H1 (cell line): ENCODE measurements around the gene GID4. TPM values are rescaled to one million over a fixed set of nuclear protein-coding genes. Genes with fewer than 3 reads are reported as not detected.

Source experiments
- CTCF ChIA-PET: fragments of 300-600 bp; sonication (Branson Sonifier 250); formaldehyde crosslinking; loops from one replicate; lab custom pipeline; 2021; ENCODE audit not compliant: partially characterized antibody; lab: Charles Lee
- POLR2A ChIA-PET: fragments of 300-600 bp; sonication (Branson Sonifier 250); formaldehyde crosslinking; loops from one replicate; lab custom pipeline; 2021; ENCODE audit warnings: inconsistent platforms; ENCODE audit not compliant: partially characterized antibody; lab: Charles Lee
- DNase-seq, 2 experiments: peaks; one replicate each; pipeline versions ENCODE4 v3.0.0 to v3.0.0-alpha.2; 2010 to 2022; ENCODE audit warnings: low spot score in 2 of 2, low read depth in 1 of 2, mixed read lengths in 1 of 2
- FAIRE-seq: peaks from 2 replicates; lab custom pipeline; 2011; peaks lifted over from hg19 to GRCh38; lab: Jason Lieb, UNC
- H2AFZ ChIP-seq: 2 replicates; pipeline ENCODE4 v1.8.1; 2012; ENCODE audit warnings: low read length, inconsistent platforms
- H2AK5ac ChIP-seq: 2 replicates; pipeline ENCODE4 v1.6.1; 2013; ENCODE audit warnings: low read depth, low read length
- H2BK120ac ChIP-seq: replicated peaks from 2 replicates; pipeline ENCODE3; 2013; ENCODE audit warnings: low read depth, low read length, inconsistent platforms
- H2BK12ac ChIP-seq: 2 replicates; pipeline ENCODE4 v1.6.1; 2013; ENCODE audit warnings: low read depth, low read length
- H2BK15ac ChIP-seq: 2 replicates; pipeline ENCODE4 v1.6.1; 2013; ENCODE audit warnings: low read length
- H2BK20ac ChIP-seq: 2 replicates; pipeline ENCODE4 v1.6.1; 2013; ENCODE audit warnings: low read length
- H2BK5ac ChIP-seq: 2 replicates; pipeline ENCODE4 v1.6.1; 2013; ENCODE audit warnings: low read depth, low read length
- H3K14ac ChIP-seq: 2 replicates; pipeline ENCODE4 v1.6.1; 2013; ENCODE audit warnings: inconsistent platforms; ENCODE audit not compliant: insufficient read length
- H3K18ac ChIP-seq: 2 replicates; pipeline ENCODE4 v1.6.1; 2013; ENCODE audit warnings: low read length; ENCODE audit errors: extremely low read depth
- H3K23ac ChIP-seq: 2 replicates; pipeline ENCODE4 v1.6.1; 2013; ENCODE audit warnings: inconsistent platforms; ENCODE audit not compliant: insufficient read length
- H3K23me2 ChIP-seq: 2 replicates; pipeline ENCODE4 v1.6.1; 2013; ENCODE audit warnings: low read depth, low read length
- H3K27ac ChIP-seq: 2 replicates; pipeline ENCODE4 v1.6.1; 2011; ENCODE audit warnings: low read depth, low read length, inconsistent platforms
- H3K27me3 ChIP-seq, 4 experiments: replicated peaks in 1 of 4; 1 replicate in 1 of 4; 2 replicates in 3 of 4; pipeline versions ENCODE4 v1.6.1 to v1.8.1; 2011 to 2013; ENCODE audit warnings: low read length in 3 of 4, mild to moderate bottlenecking in 3 of 4, inconsistent platforms in 2 of 4, mixed read lengths in 2 of 4, moderate library complexity in 1 of 4; ENCODE audit not compliant: control insufficient read depth in 3 of 4, insufficient read depth in 3 of 4; ENCODE audit errors: extremely low read depth in 1 of 4
- H3K36me3 ChIP-seq, 4 experiments: 2 replicates each; pipeline versions ENCODE4 v1.6.1 to v1.8.1; 2011 to 2013; ENCODE audit warnings: mild to moderate bottlenecking in 4 of 4, low read length in 3 of 4, moderate library complexity in 2 of 4, control low read depth in 1 of 4, inconsistent platforms in 1 of 4; ENCODE audit not compliant: insufficient read depth in 4 of 4, control insufficient read depth in 2 of 4
- H3K4ac ChIP-seq: replicated peaks from 2 replicates; pipeline ENCODE3; 2013; ENCODE audit warnings: low read length, low read depth, mixed read lengths, inconsistent platforms; ENCODE audit not compliant: insufficient read length
- H3K4me1 ChIP-seq, 4 experiments: replicated peaks in 1 of 4; 1 replicate in 1 of 4; 2 replicates in 3 of 4; pipeline versions ENCODE4 v1.6.1 to v1.8.1; 2011 to 2013; ENCODE audit warnings: low read length in 3 of 4, inconsistent platforms in 2 of 4, mixed read lengths in 1 of 4; ENCODE audit not compliant: insufficient read depth in 4 of 4, control insufficient read depth in 3 of 4
- H3K4me2 ChIP-seq, 2 experiments: 2 replicates each; pipeline versions ENCODE4 v1.6.1 to v1.8.1; 2011 to 2013; ENCODE audit warnings: low read depth in 2 of 2, low read length in 2 of 2, control low read depth in 1 of 2, inconsistent platforms in 1 of 2, mild to moderate bottlenecking in 1 of 2; ENCODE audit not compliant: insufficient read depth in 1 of 2
- H3K4me3 ChIP-seq, 4 experiments: fragments of 200-600, 300-600 bp in 1 of 4; sonication (generic), shearing (Covaris generic), sonication (Bioruptor Twin) in 1 of 4; 2 replicates each; pipeline versions ENCODE4 v1.5.1 to v1.8.1; 2011 to 2016; ENCODE audit warnings: low read length in 4 of 4, low read depth in 3 of 4, control low read depth in 2 of 4, inconsistent platforms in 2 of 4, mild to moderate bottlenecking in 2 of 4, mixed read lengths in 1 of 4, moderate library complexity in 1 of 4; ENCODE audit not compliant: insufficient read depth in 2 of 4; ENCODE audit errors: extremely low read depth in 1 of 4
- H3K56ac ChIP-seq: replicated peaks from 2 replicates; pipeline ENCODE3; 2013; ENCODE audit warnings: low read depth, mild to moderate bottlenecking, mixed read lengths, low read length, inconsistent platforms; ENCODE audit not compliant: insufficient read length
- H3K79me1 ChIP-seq: 2 replicates; pipeline ENCODE4 v1.6.1; 2013; ENCODE audit warnings: low read depth, low read length, control low read depth
- H3K79me2 ChIP-seq, 2 experiments: 2 replicates each; pipeline versions ENCODE4 v1.6.1 to v1.8.1; 2012 to 2013; ENCODE audit warnings: low read length in 2 of 2, mild to moderate bottlenecking in 2 of 2, inconsistent platforms in 1 of 2; ENCODE audit not compliant: insufficient read depth in 2 of 2, control insufficient read depth in 1 of 2
- H3K9ac ChIP-seq, 4 experiments: replicated peaks in 1 of 4; 1 replicate in 1 of 4; 2 replicates in 3 of 4; pipeline versions ENCODE4 v1.6.1 to v1.8.1; 2011 to 2013; ENCODE audit warnings: low read depth in 3 of 4, low read length in 3 of 4, control low read depth in 2 of 4, mild to moderate bottlenecking in 2 of 4, moderate library complexity in 2 of 4, inconsistent platforms in 1 of 4; ENCODE audit errors: extremely low read depth in 1 of 4
- H3K9me3 ChIP-seq, 2 experiments: 2 replicates each; pipeline versions ENCODE4 v1.6.1 to v1.8.1; 2012 to 2013; ENCODE audit warnings: mild to moderate bottlenecking in 2 of 2, moderate library complexity in 2 of 2, control low read depth in 1 of 2, inconsistent platforms in 1 of 2, low read depth in 1 of 2, low read length in 1 of 2, mixed read lengths in 1 of 2; ENCODE audit not compliant: insufficient read depth in 2 of 2
- H4K20me1 ChIP-seq, 2 experiments: replicated peaks in 1 of 2; 2 replicates each; pipeline versions ENCODE3 to v1.8.1; 2011 to 2013; ENCODE audit warnings: inconsistent platforms in 2 of 2, low read length in 2 of 2, mild to moderate bottlenecking in 1 of 2; ENCODE audit not compliant: insufficient read depth in 2 of 2, control insufficient read depth in 1 of 2
- H4K5ac ChIP-seq: 2 replicates; pipeline ENCODE4 v1.6.1; 2013; ENCODE audit warnings: low read length, low read depth, mixed read lengths, inconsistent platforms; ENCODE audit not compliant: insufficient read length
- H4K8ac ChIP-seq: 2 replicates; pipeline ENCODE4 v1.8.0; 2013; ENCODE audit warnings: mild to moderate bottlenecking, moderate library complexity, low read length, inconsistent platforms; ENCODE audit not compliant: insufficient read depth; ENCODE audit errors: extremely low read depth
- H4K91ac ChIP-seq: replicated peaks from 2 replicates; pipeline ENCODE3; 2013; ENCODE audit warnings: low read length, mixed read lengths, inconsistent platforms; ENCODE audit not compliant: insufficient read length
- EZH2 ChIP-seq: fragments of 200-600 bp; sonication (generic); IDR thresholded peaks from 2 replicates; pipeline ENCODE4 v1.7.1; 2012; ENCODE audit warnings: low read depth, mild to moderate bottlenecking, moderate library complexity, low read length, inconsistent platforms; ENCODE audit not compliant: severe bottlenecking
- HDAC2 ChIP-seq, 2 experiments: fragments of 300-600 bp in 1 of 2; sonication (generic) in 1 of 2; IDR thresholded peaks; 2 replicates each; pipeline ENCODE4 v1.6.1; 2011 to 2012; ENCODE audit warnings: low read depth in 2 of 2, low read length in 2 of 2, mild to moderate bottlenecking in 2 of 2, moderate library complexity in 2 of 2, borderline replicate concordance in 1 of 2, inconsistent platforms in 1 of 2
- HDAC6 ChIP-seq: IDR thresholded peaks from one replicate; pipeline ENCODE4 v1.7.1; 2012; ENCODE audit warnings: low read depth, mild to moderate bottlenecking, inconsistent platforms, low read length, moderate library complexity
- NANOG ChIP-seq: IDR thresholded peaks from 2 replicates; pipeline ENCODE4 v1.6.1; 2011; ENCODE audit warnings: low read length, low read depth, mild to moderate bottlenecking, inconsistent platforms; ENCODE audit not compliant: insufficient read depth, poor library complexity, severe bottlenecking
- SIN3A ChIP-seq, 2 experiments: IDR thresholded peaks in 1 of 2; conservative IDR thresholded peaks in 1 of 2; 2 replicates each; pipeline ENCODE4 v1.6.1; 2011 to 2012; ENCODE audit warnings: low read length in 2 of 2, improper control_type of control experiment in 1 of 2, low read depth in 1 of 2, mild to moderate bottlenecking in 1 of 2
- WGBS, 2 experiments: shearing (Covaris generic) in 1 of 2; methylation state at CpG; one replicate each; pipeline versions ENCODE4 v1.1.6 to v1.1.7; 2013 to 2015; ENCODE audit warnings: low lambda C conversion rate in 2 of 2, mixed read lengths in 2 of 2, inconsistent platforms in 1 of 2, low coverage in 1 of 2, missing lambda C conversion rate in 1 of 2; ENCODE audit not compliant: insufficient replicate concordance in 2 of 2, insufficient coverage in 1 of 2, insufficient read length in 1 of 2; ENCODE audit errors: extremely low coverage in 1 of 2, missing lambda C conversion rate in 1 of 2; 5-methylcytosine and 5-hydroxymethylcytosine counted together
- polyA plus RNA-seq, 7 experiments: library from polyadenylated mRNA; depleted of rRNA in 3 of 7; stranded (reverse) in 5 of 7; unstranded in 2 of 7; fragments of >200 nt in 5 of 7; fragments of 200-250 nt in 2 of 7; gene quantifications; 1 replicate in 5 of 7; 2 replicates in 1 of 7; 4 replicates in 1 of 7; pipeline versions ENCODE4 v1.2.1 to v1.2.3, GENCODE V29; 2011 to 2013; ENCODE audit warnings: missing spikeins in 2 of 7, mixed read lengths in 2 of 7
- total RNA-seq: library from RNA; stranded (reverse); fragmentation: NEBNext Ultra II Directional; extraction: Animal tissue kit (Norgen Biotek cat#: 25700); gene quantifications from 2 replicates; pipeline ENCODE4 v1.2.1, GENCODE V29; 2021

The GID4 gene
- total and polyA plus RNA-seq, 2 of the 8 experiments (the other 6 are each of a cell fraction or from before 2014, with no cell fraction given), result 5.6 to 15.0 TPM

GRCh38 chr17:18014006-18014405 is 25.2 kb upstream of the GID4 start:
- ChIA-PET POLR2A (interaction anchor here (0.6 to 1.0 kb wide), 2 partner anchors 20 to 275 kb away, joined by 3 read pairs; no protein-coding TSS in a partner anchor), CTCF (interaction anchor here (0.8 to 1.8 kb wide), 6 partner anchors 9 to 95 kb away, joined by 3 to 5 read pairs (median 4); no protein-coding TSS in a partner anchor)
- TF ChIP-seq SIN3A (conservative IDR thresholded peaks at IDR 0.05 in 1 of 2, IDR thresholded peaks at IDR 0.05 in 1 of 2; ENCODE audit: low read depth in 1 of 2, low read length in 2 of 2), result no peak
- TF ChIP-seq HDAC6, result no peak
- TF ChIP-seq EZH2, result no peak
- no peak for TF ChIP-seq NANOG
- TF ChIP-seq HDAC2 (IDR thresholded peaks at IDR 0.05; ENCODE audit: borderline replicate concordance in 1 of 2, low read depth in 2 of 2, low read length in 2 of 2), result no peak
- no peak overlapping the region for H3K4ac ChIP-seq
- H2AFZ ChIP-seq, result no peak overlapping the region
- H3K79me2 ChIP-seq, result no peaks in the 10 kb centered on the region
- H3K23ac ChIP-seq, result no peak overlapping the region
- H3K56ac ChIP-seq, result no peak overlapping the region
- no peak overlapping the region for H4K91ac ChIP-seq
- no peak overlapping the region for H2BK5ac ChIP-seq
- no peak overlapping the region for H4K8ac ChIP-seq
- no peak overlapping the region for H2AK5ac ChIP-seq
- no peak overlapping the region for H3K9ac ChIP-seq
- no peak overlapping the region for H4K5ac ChIP-seq
- no peaks in the 10 kb centered on the region for H3K23me2 ChIP-seq
- WGBS, 2 experiments, result 81% methylated on average over 6 of the region's 6 CpGs; no CpG with 5 or more reads in 1 of the 2 experiments
- no peak overlapping the region for H2BK120ac ChIP-seq
- H2BK12ac ChIP-seq, result no peak overlapping the region
- H3K4me3 ChIP-seq, result no peak overlapping the region
- DNase-seq (no peak), FAIRE-seq (no peak)
- no peak overlapping the region for H3K27ac ChIP-seq
- no peaks in the 10 kb centered on the region for H3K9me3 ChIP-seq
- no peak overlapping the region for H3K4me2 ChIP-seq
- no peak overlapping the region for H3K14ac ChIP-seq
- H2BK15ac ChIP-seq, result no peak overlapping the region
- no peaks in the 10 kb centered on the region for H3K4me1 ChIP-seq
- H3K18ac ChIP-seq, result no peak overlapping the region
- H3K27me3 ChIP-seq, result no peaks in the 10 kb centered on the region
- H4K20me1 ChIP-seq, result peaks cover 0 to 2% of the 10 kb centered on the region in 2 experiments
- H2BK20ac ChIP-seq, result no peak overlapping the region
- no peaks in the 10 kb centered on the region; a peak in 1 of 8 replicates for H3K36me3 ChIP-seq
- 0 out of 2 replicates have a peak, but pooled peaks cover 2% of the 10 kb centered on the region for H3K79me1 ChIP-seq
